GM12872 (cell line): ENCODE measurements around the gene SYTL4.

Source experiments
- CTCF ChIP-seq: IDR thresholded peaks from 3 replicates; pipeline ENCODE4 v1.5.1; 2011; ENCODE audit warnings: low read depth, mild to moderate bottlenecking, low read length, moderate library complexity; ENCODE audit not compliant: insufficient read depth

SYTL4 gene

DNA sequence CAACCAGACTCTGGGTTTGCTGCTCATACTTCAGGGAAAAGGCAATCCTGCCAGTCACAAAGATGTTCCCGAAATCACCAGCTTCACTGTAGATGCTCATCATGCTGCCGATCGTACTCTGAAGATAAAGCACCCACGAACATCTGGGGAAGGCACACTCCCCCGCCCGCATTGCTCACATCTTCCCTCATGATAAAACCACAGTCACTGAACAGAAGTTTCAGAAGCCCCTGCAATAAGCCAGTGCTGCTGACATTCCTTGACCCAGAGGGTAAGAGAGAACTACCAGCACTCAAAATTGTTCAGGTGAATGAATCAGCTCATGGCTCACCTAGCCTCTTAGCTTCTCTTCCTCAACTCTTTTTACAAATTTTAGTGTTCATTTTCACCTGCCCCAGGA lies 44.8 kb downstream of the SYTL4 start:
- no peak for TF ChIP-seq CTCF

- TF ChIP-seq CTCF: no peak
Measured at GRCh38 chrX:100685997-100686305, 46.0 kb downstream of the SYTL4 start.

DNA sequence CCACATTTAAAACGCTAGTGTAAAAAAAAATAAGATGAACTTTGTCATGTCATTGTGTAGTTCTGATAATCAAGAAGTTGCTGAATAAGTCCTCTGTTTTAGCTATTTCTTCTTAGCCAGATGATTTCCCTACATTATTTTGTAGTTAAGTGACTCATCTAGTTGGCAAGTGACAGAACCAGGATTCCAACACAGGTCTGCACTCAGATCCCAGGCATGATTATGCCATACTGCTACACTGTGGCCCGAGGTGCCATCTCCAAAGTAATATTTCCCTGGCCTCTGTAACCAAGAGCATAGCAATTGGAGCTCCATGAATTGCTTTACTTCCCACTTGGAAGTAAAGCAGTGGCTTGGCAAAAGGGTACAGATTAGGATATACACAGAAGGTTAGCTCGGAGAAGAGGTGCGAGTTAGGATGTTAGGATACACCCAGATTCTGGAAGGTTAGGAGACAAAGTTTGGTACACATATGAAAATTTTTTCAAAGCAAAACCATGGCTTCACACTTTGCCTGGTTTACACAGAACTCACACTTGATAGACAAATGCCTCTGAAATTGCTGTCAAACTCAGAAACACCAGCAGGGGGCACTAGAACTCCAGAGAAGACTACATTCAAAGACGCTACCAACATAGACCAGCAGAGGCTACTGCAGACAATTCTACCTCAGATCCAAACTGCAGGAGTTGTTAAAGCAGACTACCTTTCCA lies 46.5 kb downstream of the SYTL4 start:
- peak; percentile 80 for TF ChIP-seq CTCF

DNA sequence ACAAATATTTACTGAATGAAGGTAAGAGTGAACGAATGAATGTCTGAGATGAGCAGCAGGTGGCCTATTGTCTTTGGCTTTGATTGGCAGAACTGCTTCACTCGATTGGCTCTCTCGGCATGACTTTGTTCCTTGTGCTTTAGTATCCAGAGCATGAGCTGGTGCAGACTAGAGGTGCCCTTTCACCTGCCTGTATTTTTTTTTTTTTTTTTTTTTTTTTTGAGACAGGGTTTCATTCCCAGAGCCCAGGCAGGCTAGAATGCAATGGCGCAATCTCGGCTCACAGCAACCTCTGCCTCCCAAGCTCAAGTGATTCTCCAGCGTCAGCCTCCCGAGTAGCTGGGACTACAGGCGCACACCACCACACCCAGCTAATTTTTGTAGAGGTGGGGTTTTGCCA lies 49.0 kb downstream of the SYTL4 start:
- no peak for TF ChIP-seq CTCF

DNA sequence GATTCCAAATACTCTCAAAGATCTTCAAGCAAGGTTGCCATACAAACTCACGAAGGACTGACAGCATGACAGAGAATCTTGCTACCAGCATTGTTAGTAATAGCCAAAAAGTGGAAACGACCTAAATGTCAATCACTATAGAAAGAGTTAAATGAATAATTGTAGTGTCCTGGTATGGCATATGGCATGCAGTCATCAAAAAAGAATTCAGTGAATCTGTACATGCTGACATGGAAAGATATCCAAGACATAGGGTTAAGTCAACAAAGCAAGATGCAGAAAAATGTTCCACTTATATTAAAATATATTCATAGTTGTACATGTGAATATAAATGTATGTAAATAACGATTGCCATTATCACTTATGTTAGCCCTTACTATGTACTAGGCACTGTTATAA lies 50.3 kb downstream of the SYTL4 start:
- TF ChIP-seq CTCF: no peak

DNA sequence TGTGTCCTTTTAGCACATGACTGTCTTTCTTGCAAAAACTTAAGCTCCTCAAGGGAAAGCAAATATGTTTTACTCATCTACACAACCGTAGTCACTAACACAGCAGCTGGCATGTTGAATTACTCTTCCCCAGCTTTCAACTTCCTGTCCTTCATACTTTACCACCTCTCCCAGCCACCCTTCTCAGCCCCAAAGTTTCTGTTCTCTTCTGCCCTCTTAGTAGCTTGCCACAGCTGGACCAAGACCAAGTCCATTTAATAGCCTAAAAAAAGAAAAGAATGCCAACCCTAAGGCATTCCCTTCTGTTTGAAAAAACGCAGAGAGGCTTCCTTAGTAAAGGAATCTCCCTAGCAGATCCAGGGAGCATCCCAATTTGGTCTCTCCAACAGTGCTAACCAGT lies 51.2 kb downstream of the SYTL4 start:
- no peak for TF ChIP-seq CTCF

DNA sequence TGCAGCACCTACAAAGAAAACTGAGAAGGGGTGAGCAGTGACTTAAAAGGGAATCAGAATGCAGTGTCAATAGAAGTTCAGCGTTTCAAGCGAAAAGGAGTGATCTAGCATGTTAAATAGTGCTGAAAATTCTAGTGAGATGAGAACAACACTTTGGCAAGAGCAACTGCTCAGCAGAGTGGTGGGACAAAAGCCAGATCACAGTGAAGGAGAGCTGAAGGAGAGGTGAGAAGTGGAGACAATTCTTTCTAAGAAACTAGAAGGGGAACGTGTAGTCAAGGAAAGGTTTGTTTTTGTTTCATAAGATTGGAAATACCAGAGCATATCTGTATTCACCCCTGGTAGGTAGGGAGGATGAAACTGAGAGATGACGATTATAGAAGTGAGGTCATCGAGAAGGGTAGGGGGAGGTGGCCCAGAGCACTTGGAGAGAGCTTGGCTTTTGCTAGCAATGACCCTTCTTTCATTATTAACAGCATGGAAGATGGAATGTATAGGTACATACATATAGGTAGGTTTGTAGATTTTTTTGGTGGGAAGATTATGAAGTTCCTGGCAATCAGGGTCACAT lies 54.2 kb downstream of the SYTL4 start:
- TF ChIP-seq CTCF: no peak
